GM23338 (cell line): ENCODE data around the gene PPP6R2. TPM values are rescaled to one million over a fixed set of nuclear protein-coding genes. Genes with fewer than 3 reads are reported as not detected.

Source experiments
- ATAC-seq: fragments of 200-7000 bp; cut with Tn5 transposase; 3 replicates; pipeline ENCODE4 v1.9.1; 2020
- DNase-seq: peaks from one replicate; pipeline ENCODE4 v3.0.0-alpha.2; 2015; ENCODE audit warnings: low spot score
- H2AFZ ChIP-seq: fragments of 200-600 bp; sonication (generic); 2 replicates; pipeline ENCODE4 v1.8.0; 2016; ENCODE audit warnings: antibody characterized with exemption, mild to moderate bottlenecking, moderate library complexity
- H3F3A ChIP-seq: fragments of 200-600 bp; sonication (generic); replicated peaks from 2 replicates; pipeline ENCODE4 v1.8.0; 2017; ENCODE audit warnings: antibody characterized with exemption, mixed run types, low read depth
- H3K27ac ChIP-seq: fragments of 200-600 bp; sonication (generic); 2 replicates; pipeline ENCODE4 v1.6.1; 2016; ENCODE audit warnings: low read depth
- H3K27me3 ChIP-seq: fragments of 200-600 bp; sonication (generic); 2 replicates; pipeline ENCODE4 v1.8.0; 2016; ENCODE audit warnings: mild to moderate bottlenecking, mixed run types, moderate library complexity; ENCODE audit not compliant: insufficient read depth
- H3K36me3 ChIP-seq: fragments of 200-600 bp; sonication (generic); 2 replicates; pipeline ENCODE4 v1.8.0; 2016; ENCODE audit warnings: mild to moderate bottlenecking; ENCODE audit not compliant: insufficient read depth
- H3K4me1 ChIP-seq: fragments of 200-600 bp; sonication (generic); 2 replicates; pipeline ENCODE4 v1.8.0; 2016; ENCODE audit warnings: mild to moderate bottlenecking, moderate library complexity; ENCODE audit not compliant: insufficient read depth
- H3K4me2 ChIP-seq: fragments of 200-600 bp; sonication (generic); 2 replicates; pipeline ENCODE4 v1.7.1; 2017; ENCODE audit warnings: mixed run types
- H3K4me3 ChIP-seq: fragments of 200-600 bp; sonication (generic); 2 replicates; pipeline ENCODE4 v1.6.1; 2016; ENCODE audit warnings: mixed run types
- H3K79me2 ChIP-seq: fragments of 200-600 bp; sonication (generic); replicated peaks from 2 replicates; pipeline ENCODE4 v1.8.0; 2017; ENCODE audit warnings: mild to moderate bottlenecking; ENCODE audit not compliant: insufficient read depth
- H3K9me2 ChIP-seq: fragments of 200-600 bp; sonication (generic); 2 replicates; pipeline ENCODE4 v1.8.0; 2017; ENCODE audit not compliant: insufficient read depth
- H4K20me1 ChIP-seq: fragments of 200-600 bp; sonication (generic); replicated peaks from 2 replicates; pipeline ENCODE4 v1.8.0; 2017; ENCODE audit warnings: mild to moderate bottlenecking; ENCODE audit not compliant: insufficient read depth
- H3K27ac Mint-ChIP-seq: 2 replicates; pipeline ENCODE4 v1.8.0; 2020; ENCODE audit warnings: inconsistent platforms, mild to moderate bottlenecking, moderate library complexity, mixed read lengths
- H3K27me3 Mint-ChIP-seq: 3 replicates; pipeline ENCODE4 v1.8.0; 2022; ENCODE audit warnings: low read depth, mild to moderate bottlenecking, moderate library complexity, mixed read lengths, inconsistent platforms; ENCODE audit not compliant: insufficient read depth, poor library complexity
- H3K36me3 Mint-ChIP-seq: 3 replicates; pipeline ENCODE4 v1.8.0; 2021; ENCODE audit warnings: low read depth, mild to moderate bottlenecking, inconsistent platforms, moderate library complexity, mixed read lengths
- H3K4me1 Mint-ChIP-seq: 3 replicates; pipeline ENCODE4 v1.8.0; 2020; ENCODE audit warnings: mild to moderate bottlenecking, inconsistent platforms, mixed read lengths
- H3K4me3 Mint-ChIP-seq: 3 replicates; pipeline ENCODE4 v1.8.0; 2021; ENCODE audit warnings: moderate library complexity, mild to moderate bottlenecking, inconsistent platforms, mixed read lengths
- H3K9me3 Mint-ChIP-seq: 3 replicates; pipeline ENCODE4 v1.8.0; 2020; ENCODE audit warnings: moderate library complexity, mild to moderate bottlenecking, inconsistent platforms, mixed read lengths
- CREB1 ChIP-seq: fragments of 250-450 bp; sonication (Bioruptor Pico); IDR thresholded peaks from 2 replicates; pipeline ENCODE4 v1.5.0; 2020; ENCODE audit warnings: low read depth, mild to moderate bottlenecking, moderate library complexity
- EZH2 ChIP-seq: fragments of 200-600 bp; sonication (generic); IDR thresholded peaks from one replicate; pipeline ENCODE4 v1.8.0; 2017; ENCODE audit warnings: antibody characterized with exemption, mild to moderate bottlenecking, low read depth; ENCODE audit not compliant: unreplicated experiment
- EZH2phosphoT487 ChIP-seq: fragments of 200-600 bp; sonication (generic); IDR thresholded peaks from one replicate; pipeline ENCODE4 v1.8.1; 2018; ENCODE audit warnings: antibody characterized with exemption; ENCODE audit not compliant: unreplicated experiment
- JUNB ChIP-seq: IDR thresholded peaks from one replicate; pipeline ENCODE4 v1.6.1; 2016; ENCODE audit warnings: antibody characterized with exemption; ENCODE audit not compliant: unreplicated experiment
- NANOG ChIP-seq: IDR thresholded peaks from 2 replicates; pipeline ENCODE4 v1.6.1; 2016; ENCODE audit warnings: antibody characterized with exemption, borderline replicate concordance
- POLR2AphosphoS5 ChIP-seq: IDR thresholded peaks from 2 replicates; pipeline ENCODE4 v1.6.1; 2016; ENCODE audit warnings: antibody characterized with exemption, low read depth
- STAT1 ChIP-seq: IDR thresholded peaks from one replicate; pipeline ENCODE4 v1.6.1; 2016; ENCODE audit warnings: antibody characterized with exemption; ENCODE audit not compliant: unreplicated experiment
- ZNF114 ChIP-seq: fragments of 250-450 bp; sonication (Bioruptor Pico); IDR thresholded peaks from 2 replicates; pipeline ENCODE4 v1.5.0; 2020; ENCODE audit warnings: mild to moderate bottlenecking, moderate library complexity
- ZNF331 ChIP-seq: fragments of 250-450 bp; sonication (Bioruptor Pico); IDR thresholded peaks from 2 replicates; pipeline ENCODE4 v1.5.0; 2020; ENCODE audit warnings: low read depth, mild to moderate bottlenecking, moderate library complexity
- ZNF462 ChIP-seq: fragments of 250-450 bp; sonication (Bioruptor Pico); IDR thresholded peaks from 2 replicates; pipeline ENCODE4 v1.5.0; 2020; ENCODE audit warnings: mild to moderate bottlenecking, moderate library complexity
- polyA plus RNA-seq: library from polyadenylated mRNA; unstranded; fragments of >200 nt; fragmentation: Nextera tagmentation; extraction: Ambion mirVana; gene quantifications from 2 replicates; pipeline ENCODE4 v1.2.1, GENCODE V29; 2016
- total RNA-seq: library from RNA; depleted of rRNA; stranded (reverse); fragments of >200 nt; shearing (Covaris generic); gene quantifications from 2 replicates; pipeline ENCODE4 v1.2.3, GENCODE V29; 2014
- TF ChIP-seq, protein P1 (sequence below): IDR thresholded peaks from 2 replicates; pipeline ENCODE4 v1.6.1; 2016; ENCODE audit warnings: antibody characterized with exemption
- TF ChIP-seq, protein P2 (sequence below): IDR thresholded peaks from one replicate; pipeline ENCODE4 v1.6.1; 2018; ENCODE audit warnings: antibody characterized with exemption; ENCODE audit not compliant: unreplicated experiment
- TF ChIP-seq, protein P3 (sequence below), 2 experiments: fragments of 200-600 bp in 1 of 2; sonication (generic) in 1 of 2; conservative IDR thresholded peaks; 2 replicates each; pipeline versions ENCODE4 v1.5.1 to v1.6.1; 2016 to 2017; ENCODE audit warnings: antibody characterized with exemption in 2 of 2, low read depth in 2 of 2, mild to moderate bottlenecking in 2 of 2, moderate library complexity in 1 of 2

The PPP6R2 gene
- total and polyA plus RNA-seq, 2 experiments from 2014 or later = 11.9 to 45.8 TPM

GRCh38 chr22:50308597-50308935 is 34.6 kb upstream of the PPP6R2 start:
- Histone ChIP-seq H3K79me2 (no peaks in the 10 kb centered on the region), H3K27me3 (peaks cover 11% of the 10 kb centered on the region), H3K27ac (0 out of 2 replicates have a peak overlapping the region, but pooled peaks have one; percentile 66), H3K4me1 (peaks cover 19% of the 10 kb centered on the region; the same call in 1 of the 2 replicates), H3K4me2 (no peak overlapping the region), H3K36me3 (no peaks in the 10 kb centered on the region), H2AFZ (no peak overlapping the region), H4K20me1 (peaks cover 5% of the 10 kb centered on the region), H3F3A (0 out of 2 replicates have a peak, but pooled peaks cover 6% of the 10 kb centered on the region), H3K9me2 (no peaks in the 10 kb centered on the region), H3K4me3 (no peak overlapping the region)
- DNase-seq (no peak), ATAC-seq (no peak)
- Mint-ChIP-seq H3K4me1 (peaks cover 20% of the 10 kb centered on the region), H3K9me3 (no peaks in the 10 kb centered on the region), H3K27me3 (peaks cover 28% of the 10 kb centered on the region), H3K36me3 (no peaks in the 10 kb centered on the region), H3K27ac (no peak overlapping the region), H3K4me3 (peak overlapping the region; percentile 9; the same call in 1 of the 3 replicates)
- TF ChIP-seq EZH2 (no peak), CREB1 (CRISPR knock-in tag) (no peak), EZH2phosphoT487 (no peak), JUNB (no peak), ZNF462 (CRISPR knock-in tag) (no peak), ZNF331 (CRISPR knock-in tag) (no peak), POLR2AphosphoS5 (no peak), STAT1 (no peak), ZNF114 (CRISPR knock-in tag) (no peak), NANOG (no peak)
- TF ChIP-seq, protein P1, sequence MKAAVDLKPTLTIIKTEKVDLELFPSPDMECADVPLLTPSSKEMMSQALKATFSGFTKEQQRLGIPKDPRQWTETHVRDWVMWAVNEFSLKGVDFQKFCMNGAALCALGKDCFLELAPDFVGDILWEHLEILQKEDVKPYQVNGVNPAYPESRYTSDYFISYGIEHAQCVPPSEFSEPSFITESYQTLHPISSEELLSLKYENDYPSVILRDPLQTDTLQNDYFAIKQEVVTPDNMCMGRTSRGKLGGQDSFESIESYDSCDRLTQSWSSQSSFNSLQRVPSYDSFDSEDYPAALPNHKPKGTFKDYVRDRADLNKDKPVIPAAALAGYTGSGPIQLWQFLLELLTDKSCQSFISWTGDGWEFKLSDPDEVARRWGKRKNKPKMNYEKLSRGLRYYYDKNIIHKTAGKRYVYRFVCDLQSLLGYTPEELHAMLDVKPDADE = no peak
- TF ChIP-seq, protein P2, sequence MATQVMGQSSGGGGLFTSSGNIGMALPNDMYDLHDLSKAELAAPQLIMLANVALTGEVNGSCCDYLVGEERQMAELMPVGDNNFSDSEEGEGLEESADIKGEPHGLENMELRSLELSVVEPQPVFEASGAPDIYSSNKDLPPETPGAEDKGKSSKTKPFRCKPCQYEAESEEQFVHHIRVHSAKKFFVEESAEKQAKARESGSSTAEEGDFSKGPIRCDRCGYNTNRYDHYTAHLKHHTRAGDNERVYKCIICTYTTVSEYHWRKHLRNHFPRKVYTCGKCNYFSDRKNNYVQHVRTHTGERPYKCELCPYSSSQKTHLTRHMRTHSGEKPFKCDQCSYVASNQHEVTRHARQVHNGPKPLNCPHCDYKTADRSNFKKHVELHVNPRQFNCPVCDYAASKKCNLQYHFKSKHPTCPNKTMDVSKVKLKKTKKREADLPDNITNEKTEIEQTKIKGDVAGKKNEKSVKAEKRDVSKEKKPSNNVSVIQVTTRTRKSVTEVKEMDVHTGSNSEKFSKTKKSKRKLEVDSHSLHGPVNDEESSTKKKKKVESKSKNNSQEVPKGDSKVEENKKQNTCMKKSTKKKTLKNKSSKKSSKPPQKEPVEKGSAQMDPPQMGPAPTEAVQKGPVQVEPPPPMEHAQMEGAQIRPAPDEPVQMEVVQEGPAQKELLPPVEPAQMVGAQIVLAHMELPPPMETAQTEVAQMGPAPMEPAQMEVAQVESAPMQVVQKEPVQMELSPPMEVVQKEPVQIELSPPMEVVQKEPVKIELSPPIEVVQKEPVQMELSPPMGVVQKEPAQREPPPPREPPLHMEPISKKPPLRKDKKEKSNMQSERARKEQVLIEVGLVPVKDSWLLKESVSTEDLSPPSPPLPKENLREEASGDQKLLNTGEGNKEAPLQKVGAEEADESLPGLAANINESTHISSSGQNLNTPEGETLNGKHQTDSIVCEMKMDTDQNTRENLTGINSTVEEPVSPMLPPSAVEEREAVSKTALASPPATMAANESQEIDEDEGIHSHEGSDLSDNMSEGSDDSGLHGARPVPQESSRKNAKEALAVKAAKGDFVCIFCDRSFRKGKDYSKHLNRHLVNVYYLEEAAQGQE = no peak
- TF ChIP-seq, protein P3, sequence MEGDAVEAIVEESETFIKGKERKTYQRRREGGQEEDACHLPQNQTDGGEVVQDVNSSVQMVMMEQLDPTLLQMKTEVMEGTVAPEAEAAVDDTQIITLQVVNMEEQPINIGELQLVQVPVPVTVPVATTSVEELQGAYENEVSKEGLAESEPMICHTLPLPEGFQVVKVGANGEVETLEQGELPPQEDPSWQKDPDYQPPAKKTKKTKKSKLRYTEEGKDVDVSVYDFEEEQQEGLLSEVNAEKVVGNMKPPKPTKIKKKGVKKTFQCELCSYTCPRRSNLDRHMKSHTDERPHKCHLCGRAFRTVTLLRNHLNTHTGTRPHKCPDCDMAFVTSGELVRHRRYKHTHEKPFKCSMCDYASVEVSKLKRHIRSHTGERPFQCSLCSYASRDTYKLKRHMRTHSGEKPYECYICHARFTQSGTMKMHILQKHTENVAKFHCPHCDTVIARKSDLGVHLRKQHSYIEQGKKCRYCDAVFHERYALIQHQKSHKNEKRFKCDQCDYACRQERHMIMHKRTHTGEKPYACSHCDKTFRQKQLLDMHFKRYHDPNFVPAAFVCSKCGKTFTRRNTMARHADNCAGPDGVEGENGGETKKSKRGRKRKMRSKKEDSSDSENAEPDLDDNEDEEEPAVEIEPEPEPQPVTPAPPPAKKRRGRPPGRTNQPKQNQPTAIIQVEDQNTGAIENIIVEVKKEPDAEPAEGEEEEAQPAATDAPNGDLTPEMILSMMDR (conservative IDR thresholded peaks at IDR 0.05; ENCODE audit: low read depth in 2 of 2) = no peak
